GM23248 (cell line): ENCODE measurements around the gene OR2T8.

Experiments used
- EZH2 ChIP-seq: fragments of 200-600 bp; sonication (generic); IDR thresholded peaks from 2 replicates; pipeline ENCODE4 v1.6.1; 2018; ENCODE audit warnings: antibody characterized with exemption, mild to moderate bottlenecking; ENCODE audit not compliant: insufficient read depth, poor library complexity, severe bottlenecking
- EZH2phosphoT487 ChIP-seq: fragments of 200-600 bp; sonication (generic); IDR thresholded peaks from 2 replicates; pipeline ENCODE4 v1.6.1; 2018; ENCODE audit warnings: antibody characterized with exemption, moderate library complexity, mild to moderate bottlenecking, low read depth; ENCODE audit not compliant: insufficient read depth

DNA sequence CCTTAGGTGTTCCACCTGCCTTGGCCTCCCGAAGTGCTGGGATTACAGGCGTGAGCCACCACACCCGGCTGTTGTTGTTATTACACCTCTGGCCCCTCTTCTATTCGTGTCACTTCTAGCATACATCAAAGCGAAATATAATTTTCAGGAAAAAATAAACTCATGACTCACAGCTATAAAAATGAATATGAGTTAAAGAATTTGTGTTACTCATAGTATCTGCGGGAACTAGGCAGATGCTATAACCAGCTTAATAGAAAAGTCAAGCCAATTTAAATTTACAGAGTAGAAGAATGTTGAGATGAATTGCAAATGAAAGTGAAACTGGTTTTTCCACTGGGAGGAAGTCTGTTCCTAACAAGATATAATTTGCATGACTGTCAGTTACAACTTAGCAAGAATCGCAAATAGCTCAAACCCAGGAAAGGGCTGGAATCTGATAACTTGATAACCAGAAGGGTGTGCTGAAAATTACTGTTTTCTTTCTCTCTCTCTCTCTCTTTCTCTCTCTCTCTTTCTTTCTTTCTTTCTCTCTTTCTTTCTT, 13.5 kb upstream of the OR2T8 start:
- TF ChIP-seq EZH2 (no peak), EZH2phosphoT487 (no peak)
